ENCODE results near the gene RFPL4A.

- peak; percentile 83 for TF ChIP-seq YY1 (IDR thresholded peaks at IDR 0.05; ENCODE audit: low read depth)
- no peak for TF ChIP-seq TAF1 (IDR thresholded peaks at IDR 0.05; ENCODE audit: low read depth)
- TF ChIP-seq TCF12 (IDR thresholded peaks at IDR 0.05; ENCODE audit: low read depth): no peak
- TF ChIP-seq RAD21 (IDR thresholded peaks at IDR 0.05; ENCODE audit: low read depth): peak; percentile 62
- no peak for TF ChIP-seq EP300 (IDR thresholded peaks at IDR 0.05; ENCODE audit: borderline replicate concordance)
- TF ChIP-seq FOXM1 (IDR thresholded peaks at IDR 0.05; ENCODE audit: borderline replicate concordance, low read depth): no peak
Measured at GRCh38 chr19:55809381-55810058, 50.6 kb downstream of the RFPL4A start.
